ENCODE measurements around the gene PPFIA2.

DNA sequence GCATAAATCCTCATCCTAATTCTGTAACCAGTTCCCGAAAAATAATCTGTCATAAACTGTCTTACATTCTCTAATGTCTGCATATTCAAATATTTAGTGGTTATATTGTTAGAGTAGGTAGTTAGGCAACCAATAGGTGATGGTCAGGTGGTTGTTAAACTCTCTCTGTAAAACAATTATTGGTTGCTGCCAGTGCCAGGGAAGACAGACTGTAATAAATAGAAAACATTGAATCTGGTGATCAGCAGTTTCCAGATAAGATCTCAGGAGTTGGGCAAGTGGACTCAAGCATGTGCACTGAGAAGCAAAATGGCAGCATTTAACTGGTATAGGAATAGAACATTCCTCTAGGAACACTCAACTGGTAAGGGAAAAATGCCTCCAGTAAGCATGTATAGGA is 355.8 kb downstream of the PPFIA2 start:
- TF ChIP-seq, protein P1, sequence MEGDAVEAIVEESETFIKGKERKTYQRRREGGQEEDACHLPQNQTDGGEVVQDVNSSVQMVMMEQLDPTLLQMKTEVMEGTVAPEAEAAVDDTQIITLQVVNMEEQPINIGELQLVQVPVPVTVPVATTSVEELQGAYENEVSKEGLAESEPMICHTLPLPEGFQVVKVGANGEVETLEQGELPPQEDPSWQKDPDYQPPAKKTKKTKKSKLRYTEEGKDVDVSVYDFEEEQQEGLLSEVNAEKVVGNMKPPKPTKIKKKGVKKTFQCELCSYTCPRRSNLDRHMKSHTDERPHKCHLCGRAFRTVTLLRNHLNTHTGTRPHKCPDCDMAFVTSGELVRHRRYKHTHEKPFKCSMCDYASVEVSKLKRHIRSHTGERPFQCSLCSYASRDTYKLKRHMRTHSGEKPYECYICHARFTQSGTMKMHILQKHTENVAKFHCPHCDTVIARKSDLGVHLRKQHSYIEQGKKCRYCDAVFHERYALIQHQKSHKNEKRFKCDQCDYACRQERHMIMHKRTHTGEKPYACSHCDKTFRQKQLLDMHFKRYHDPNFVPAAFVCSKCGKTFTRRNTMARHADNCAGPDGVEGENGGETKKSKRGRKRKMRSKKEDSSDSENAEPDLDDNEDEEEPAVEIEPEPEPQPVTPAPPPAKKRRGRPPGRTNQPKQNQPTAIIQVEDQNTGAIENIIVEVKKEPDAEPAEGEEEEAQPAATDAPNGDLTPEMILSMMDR (IDR thresholded peaks at IDR 0.05), result no peak
- TF ChIP-seq POLR2A (IDR thresholded peaks at IDR 0.05), result no peak
